ENCODE measurements around the gene PDXK.
"Not testable (repeated sequence)": the region's sequence is repeated elsewhere in the genome, so short reads cannot be mapped to it uniquely, and the experiment has no call there.

The PDXK gene

DNA sequence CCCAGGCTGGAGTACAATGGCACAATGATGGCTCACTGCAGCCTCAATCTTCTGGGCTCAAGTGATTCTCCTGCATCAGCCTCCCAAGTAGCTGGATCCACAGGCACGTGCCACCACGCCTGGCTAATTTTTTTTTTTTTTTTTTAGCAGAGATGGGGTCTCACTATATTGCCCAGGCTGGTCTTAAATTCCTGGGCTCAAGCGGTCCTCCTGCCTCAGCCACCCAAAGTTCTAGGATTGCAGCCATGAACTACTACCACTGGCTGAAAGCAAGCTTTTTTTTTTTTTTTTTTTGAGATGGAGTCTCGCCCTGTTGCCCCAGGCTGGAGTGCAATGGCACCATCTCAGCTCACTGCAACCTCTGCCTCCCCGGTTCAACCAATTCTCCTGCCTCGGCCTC, 5.8 kb upstream of the PDXK start:
- not testable (repeated sequence) for H3K4me3 ChIP-seq (ENCODE audit: low read depth, low read length); H3K27me3 ChIP-seq (ENCODE audit: insufficient read depth, low read length); H3K36me3 ChIP-seq (ENCODE audit: insufficient read depth, low read length); H2AFZ ChIP-seq (ENCODE audit: low read length, unreplicated experiment); H3K27ac ChIP-seq (ENCODE audit: low read depth, low read length); H3K4me1 ChIP-seq (ENCODE audit: control insufficient read depth, insufficient read depth, low read length, unreplicated experiment); H3K79me2 ChIP-seq (ENCODE audit: control insufficient read depth, insufficient read depth, low read length, unreplicated experiment)

DNA sequence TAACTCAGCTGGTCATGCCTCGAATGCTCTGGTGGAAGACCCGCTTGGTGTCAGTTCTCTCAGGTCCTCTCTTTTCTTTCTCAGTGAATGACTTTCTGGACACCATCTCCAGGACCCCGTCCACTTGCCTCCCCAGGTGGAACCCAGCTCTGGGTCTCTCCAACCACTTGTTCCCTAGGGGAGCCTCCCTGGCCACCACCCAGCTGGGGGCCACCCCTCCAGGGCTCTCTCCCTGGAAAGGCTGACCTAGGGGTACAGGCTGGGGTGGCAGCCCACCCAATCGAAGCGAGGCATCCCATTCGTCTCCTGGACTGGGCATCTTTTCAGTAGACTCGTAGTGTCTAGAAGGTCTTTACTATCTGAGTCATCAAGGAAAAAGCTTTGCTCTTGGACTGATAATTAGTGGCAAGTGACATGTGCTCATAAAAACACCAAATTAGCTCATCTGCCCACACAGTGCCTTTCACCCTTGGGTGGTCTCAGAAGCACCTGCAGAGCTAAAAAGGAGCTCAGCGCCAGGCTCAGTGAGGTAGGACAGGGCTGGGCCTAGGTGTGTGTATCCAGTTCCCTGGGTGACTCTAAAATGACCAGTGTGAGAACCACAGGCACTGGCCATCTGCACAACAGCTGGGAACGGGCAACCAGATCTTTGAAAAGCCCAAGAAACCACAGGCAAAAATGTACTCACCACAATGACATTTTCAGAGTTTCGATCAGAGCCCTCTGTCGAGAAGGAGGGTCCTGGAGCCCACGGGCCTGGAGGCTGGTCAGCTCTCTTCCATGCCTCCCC, 2.4 kb upstream of the PDXK start:
- H2AFZ ChIP-seq (ENCODE audit: low read length, unreplicated experiment), result no peak overlapping the region
- H3K36me3 ChIP-seq (ENCODE audit: insufficient read depth, low read length), result no peaks in the 10 kb centered on the region
- H3K79me2 ChIP-seq (ENCODE audit: control insufficient read depth, insufficient read depth, low read length, unreplicated experiment), result peaks cover 25% of the 10 kb centered on the region
- H3K4me1 ChIP-seq (ENCODE audit: control insufficient read depth, insufficient read depth, low read length, unreplicated experiment), result peaks cover 19% of the 10 kb centered on the region
- H3K27ac ChIP-seq (ENCODE audit: low read depth, low read length), result no peak overlapping the region
- H3K4me3 ChIP-seq (ENCODE audit: low read depth, low read length), result no peak overlapping the region
- H3K27me3 ChIP-seq (ENCODE audit: insufficient read depth, low read length), result no peaks in the 10 kb centered on the region

DNA sequence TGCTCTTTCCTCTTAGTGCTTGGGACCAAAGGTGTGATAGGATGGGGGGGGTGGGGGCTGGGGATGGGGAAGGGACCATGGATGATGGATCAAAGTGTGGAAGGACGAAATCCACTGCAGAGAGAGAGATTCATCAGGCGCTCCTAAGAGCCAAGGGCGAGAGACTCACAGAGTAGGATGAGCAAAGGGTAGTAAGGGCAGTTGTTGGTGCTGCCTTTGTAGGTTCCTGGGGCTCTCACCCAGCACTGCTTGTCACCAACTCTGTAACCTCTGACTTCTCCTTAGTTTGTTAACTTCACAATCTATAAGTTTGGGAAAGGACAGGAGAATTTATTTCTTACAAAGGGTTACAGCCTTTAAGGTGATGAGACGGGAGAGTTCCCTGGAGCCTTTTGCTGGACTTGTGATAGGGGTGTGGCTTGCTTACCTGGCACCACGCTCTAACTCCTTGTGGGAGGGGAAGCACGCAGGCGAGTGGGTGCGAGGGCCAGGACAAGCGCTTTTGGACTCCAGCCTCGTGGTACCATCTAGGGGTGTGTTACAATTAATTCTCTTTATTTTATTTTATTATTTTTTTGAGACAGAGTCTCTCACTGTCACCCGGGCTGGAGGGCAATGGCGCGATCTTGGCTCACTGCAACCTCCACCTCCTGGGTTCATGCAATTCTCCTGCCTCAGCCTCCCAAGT, 1.6 kb upstream of the PDXK start:
- no peaks in the 10 kb centered on the region for H3K36me3 ChIP-seq (ENCODE audit: insufficient read depth, low read length)
- H2AFZ ChIP-seq (ENCODE audit: low read length, unreplicated experiment), result no peak overlapping the region
- no peaks in the 10 kb centered on the region for H3K27me3 ChIP-seq (ENCODE audit: insufficient read depth, low read length)
- H3K4me3 ChIP-seq (ENCODE audit: low read depth, low read length), result no peak overlapping the region
- H3K4me1 ChIP-seq (ENCODE audit: control insufficient read depth, insufficient read depth, low read length, unreplicated experiment), result peaks cover 22% of the 10 kb centered on the region
- H3K27ac ChIP-seq (ENCODE audit: low read depth, low read length), result no peak overlapping the region
- H3K79me2 ChIP-seq (ENCODE audit: control insufficient read depth, insufficient read depth, low read length, unreplicated experiment), result peaks cover 33% of the 10 kb centered on the region

DNA sequence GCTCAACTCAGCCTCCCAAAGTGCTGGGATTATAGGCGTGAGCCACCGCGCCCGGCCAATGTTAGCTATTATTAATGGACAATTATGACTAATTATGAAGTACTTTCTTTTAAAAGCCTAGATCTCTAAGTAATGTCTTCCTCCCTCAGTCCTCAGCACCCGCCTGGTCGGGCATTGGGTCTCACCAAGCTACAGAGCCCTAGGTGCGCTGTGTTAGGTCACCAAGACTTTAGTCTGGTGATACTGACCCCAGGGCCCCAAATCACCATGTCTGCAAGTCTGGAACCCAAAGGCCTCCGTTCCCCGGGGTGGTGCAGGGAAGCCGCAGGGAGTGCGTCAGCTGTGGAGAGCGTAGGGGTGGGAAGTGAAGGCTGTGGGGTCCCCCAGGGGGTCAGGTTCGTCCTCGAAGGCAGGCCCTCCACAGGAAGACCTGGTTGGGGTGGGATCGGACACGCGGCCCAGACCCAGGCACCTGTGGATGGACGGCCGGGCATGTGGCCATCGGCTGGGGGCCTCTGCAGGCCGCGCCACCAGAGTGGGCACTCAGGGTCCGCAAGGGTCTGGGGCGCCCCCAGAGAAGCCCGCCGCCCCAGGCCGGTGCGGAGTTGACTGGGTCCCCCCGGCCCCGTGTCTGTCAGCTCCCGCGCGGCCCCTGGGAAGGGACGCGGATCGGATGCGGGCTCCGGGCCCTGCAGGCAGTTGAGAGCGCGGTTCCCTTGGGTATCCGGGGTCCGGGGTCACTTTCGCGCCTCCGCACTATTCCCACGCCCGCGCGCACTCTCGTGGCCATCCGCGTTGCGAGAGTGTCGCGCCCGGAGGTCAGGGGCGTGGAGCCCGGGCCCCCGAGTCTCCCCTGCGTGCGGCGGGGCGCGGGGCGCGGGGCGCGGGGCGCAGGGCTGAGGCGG, 710 bp upstream of the PDXK start:
- H2AFZ ChIP-seq (ENCODE audit: low read length, unreplicated experiment), result peak overlapping the region; percentile 97
- H3K36me3 ChIP-seq (ENCODE audit: insufficient read depth, low read length), result no peaks in the 10 kb centered on the region
- H3K79me2 ChIP-seq (ENCODE audit: control insufficient read depth, insufficient read depth, low read length, unreplicated experiment), result peaks cover 40% of the 10 kb centered on the region
- peak overlapping the region; percentile 95 for H3K4me3 ChIP-seq (ENCODE audit: low read depth, low read length)
- H3K27ac ChIP-seq (ENCODE audit: low read depth, low read length), result peak overlapping the region; percentile 29; the same call in 1 of the 2 replicates
- peaks cover 22% of the 10 kb centered on the region for H3K4me1 ChIP-seq (ENCODE audit: control insufficient read depth, insufficient read depth, low read length, unreplicated experiment)
- no peaks in the 10 kb centered on the region for H3K27me3 ChIP-seq (ENCODE audit: insufficient read depth, low read length)

DNA sequence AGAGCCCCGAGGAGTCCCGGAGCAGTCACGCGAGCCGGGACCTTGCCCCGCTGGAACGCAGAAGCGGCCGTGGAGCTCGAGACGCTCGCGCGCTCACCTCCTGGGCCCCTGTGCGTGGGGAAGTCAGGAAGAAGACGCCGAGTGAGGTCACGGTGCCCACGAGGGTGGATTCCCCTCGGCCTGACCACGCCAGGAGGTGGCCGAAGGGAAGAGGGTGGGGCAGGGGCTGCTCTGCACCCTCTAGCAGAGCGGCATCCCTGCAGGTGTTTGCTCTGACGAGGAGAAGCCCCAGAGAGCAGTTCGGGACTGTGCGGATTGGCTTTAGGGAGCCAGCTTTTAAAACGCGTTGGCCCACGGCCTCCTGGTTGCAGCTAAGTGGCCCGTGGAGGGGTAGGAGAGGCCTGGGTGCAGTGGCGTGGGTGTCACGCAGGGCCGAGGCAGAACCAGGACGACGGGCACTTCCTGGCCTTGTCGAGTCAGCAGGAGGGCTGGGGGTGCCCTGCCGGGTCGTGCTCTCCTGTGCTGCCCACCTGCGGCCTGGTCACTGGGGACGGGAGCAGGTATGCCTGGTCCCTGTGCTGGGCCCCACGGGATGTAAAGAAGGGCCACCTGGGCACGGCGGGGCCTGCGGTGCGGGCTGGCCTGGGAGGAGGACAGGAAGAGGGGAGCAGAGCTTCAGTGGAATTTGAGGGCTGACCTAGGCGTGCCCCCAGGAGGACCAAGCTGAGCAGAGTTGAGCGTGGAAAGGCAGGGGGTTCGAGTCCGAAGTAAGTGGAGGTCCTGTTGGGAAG, 1.0 kb downstream of the PDXK start:
- Histone ChIP-seq H3K79me2 (ENCODE audit: control insufficient read depth, insufficient read depth, low read length, unreplicated experiment) (peaks cover 54% of the 10 kb centered on the region), H3K27ac (ENCODE audit: low read depth, low read length) (peak overlapping the region; percentile 51; the same call in 1 of the 2 replicates), H3K36me3 (ENCODE audit: insufficient read depth, low read length) (no peaks in the 10 kb centered on the region), H3K4me3 (ENCODE audit: low read depth, low read length) (peak overlapping the region; percentile 95), H3K27me3 (ENCODE audit: insufficient read depth, low read length) (no peaks in the 10 kb centered on the region), H3K4me1 (ENCODE audit: control insufficient read depth, insufficient read depth, low read length, unreplicated experiment) (peaks cover 24% of the 10 kb centered on the region), H2AFZ (ENCODE audit: low read length, unreplicated experiment) (no peak overlapping the region)

DNA sequence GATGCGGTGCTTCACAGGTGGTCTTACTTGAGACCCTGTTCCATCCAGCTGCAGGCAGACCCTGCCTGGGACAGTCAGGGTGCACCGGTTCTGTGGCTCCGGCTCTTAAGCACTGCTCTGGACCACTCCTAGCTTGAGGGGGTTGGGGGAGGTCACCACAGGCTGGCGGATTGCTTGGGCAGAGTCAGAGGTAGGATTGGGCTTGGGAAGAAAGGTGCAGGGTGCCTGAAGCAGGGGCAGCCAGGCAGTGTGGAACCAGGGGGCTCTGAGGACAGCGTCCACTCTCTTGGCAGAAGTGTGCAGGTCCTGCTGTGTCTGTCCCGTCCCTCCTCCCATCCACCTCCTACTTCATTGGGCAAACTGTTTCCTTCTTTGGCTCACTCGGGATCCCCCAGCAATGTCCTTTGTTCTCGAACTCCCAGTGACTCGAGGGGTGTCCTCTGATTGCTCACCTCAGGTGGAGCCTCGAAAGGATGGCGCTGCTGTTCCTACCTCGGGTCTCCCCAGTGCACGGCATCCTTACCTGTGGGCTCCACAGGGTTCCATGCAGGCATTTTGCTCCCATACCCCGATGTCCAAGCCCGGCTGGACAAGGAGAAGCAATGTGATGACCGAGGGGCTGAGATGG, 1.7 kb downstream of the PDXK start:
- Histone ChIP-seq H3K36me3 (ENCODE audit: insufficient read depth, low read length) (no peaks in the 10 kb centered on the region), H3K27me3 (ENCODE audit: insufficient read depth, low read length) (no peaks in the 10 kb centered on the region), H2AFZ (ENCODE audit: low read length, unreplicated experiment) (no peak overlapping the region), H3K79me2 (ENCODE audit: control insufficient read depth, insufficient read depth, low read length, unreplicated experiment) (peaks cover 54% of the 10 kb centered on the region), H3K27ac (ENCODE audit: low read depth, low read length) (no peak overlapping the region), H3K4me3 (ENCODE audit: low read depth, low read length) (peak overlapping the region; percentile 95), H3K4me1 (ENCODE audit: control insufficient read depth, insufficient read depth, low read length, unreplicated experiment) (peaks cover 30% of the 10 kb centered on the region)

DNA sequence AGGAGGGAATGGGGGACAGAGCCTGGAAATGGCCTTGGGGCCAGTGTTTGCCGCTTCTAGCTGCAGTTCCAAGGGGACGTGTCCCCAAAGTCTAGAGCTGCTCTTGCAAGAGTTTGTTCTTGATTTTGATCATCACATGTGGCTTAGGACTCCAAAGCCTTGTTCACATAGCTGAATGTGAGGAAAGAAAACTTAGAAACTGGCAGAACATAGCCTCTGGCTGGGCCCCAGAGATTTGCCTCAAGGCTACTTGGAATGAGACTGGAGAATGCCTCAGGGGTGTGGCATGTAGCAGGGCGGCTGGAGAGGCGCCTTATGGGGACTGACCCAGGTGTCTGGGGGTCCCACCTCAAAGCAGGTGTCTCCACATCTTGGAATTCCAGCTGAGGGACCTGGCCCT, 2.3 kb downstream of the PDXK start:
- Histone ChIP-seq H3K4me1 (ENCODE audit: control insufficient read depth, insufficient read depth, low read length, unreplicated experiment) (peaks cover 35% of the 10 kb centered on the region), H3K36me3 (ENCODE audit: insufficient read depth, low read length) (no peaks in the 10 kb centered on the region), H3K4me3 (ENCODE audit: low read depth, low read length) (peak overlapping the region; percentile 95), H3K27ac (ENCODE audit: low read depth, low read length) (no peak overlapping the region), H3K79me2 (ENCODE audit: control insufficient read depth, insufficient read depth, low read length, unreplicated experiment) (peaks cover 54% of the 10 kb centered on the region), H2AFZ (ENCODE audit: low read length, unreplicated experiment) (no peak overlapping the region), H3K27me3 (ENCODE audit: insufficient read depth, low read length) (no peaks in the 10 kb centered on the region)

DNA sequence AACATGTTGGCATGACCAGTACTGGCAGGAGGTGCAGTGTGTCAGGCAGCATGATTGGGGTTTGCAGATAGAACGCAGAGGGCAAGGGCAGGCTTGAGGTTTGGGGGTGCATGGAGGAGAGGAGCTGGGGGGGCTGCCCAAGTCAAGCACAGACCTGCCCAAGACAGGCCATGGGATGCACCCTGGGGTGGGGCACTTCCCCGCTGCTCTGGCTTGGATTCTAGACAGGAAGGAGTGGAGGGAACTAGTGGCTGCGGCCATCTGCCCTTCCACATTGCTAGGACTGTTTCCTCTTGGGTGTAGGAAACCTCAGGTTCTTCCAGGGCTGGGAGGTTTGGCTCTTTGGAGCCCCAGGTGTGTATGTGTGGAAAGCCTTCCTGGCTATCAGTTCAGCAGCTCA, 3.0 kb downstream of the PDXK start:
- peaks cover 43% of the 10 kb centered on the region for H3K4me1 ChIP-seq (ENCODE audit: control insufficient read depth, insufficient read depth, low read length, unreplicated experiment)
- H3K4me3 ChIP-seq (ENCODE audit: low read depth, low read length), result peak overlapping the region; percentile 95; the same call in 1 of the 2 replicates
- H3K27ac ChIP-seq (ENCODE audit: low read depth, low read length), result no peak overlapping the region
- no peak overlapping the region for H2AFZ ChIP-seq (ENCODE audit: low read length, unreplicated experiment)
- H3K79me2 ChIP-seq (ENCODE audit: control insufficient read depth, insufficient read depth, low read length, unreplicated experiment), result peaks cover 61% of the 10 kb centered on the region
- H3K27me3 ChIP-seq (ENCODE audit: insufficient read depth, low read length), result no peaks in the 10 kb centered on the region
- H3K36me3 ChIP-seq (ENCODE audit: insufficient read depth, low read length), result no peaks in the 10 kb centered on the region

DNA sequence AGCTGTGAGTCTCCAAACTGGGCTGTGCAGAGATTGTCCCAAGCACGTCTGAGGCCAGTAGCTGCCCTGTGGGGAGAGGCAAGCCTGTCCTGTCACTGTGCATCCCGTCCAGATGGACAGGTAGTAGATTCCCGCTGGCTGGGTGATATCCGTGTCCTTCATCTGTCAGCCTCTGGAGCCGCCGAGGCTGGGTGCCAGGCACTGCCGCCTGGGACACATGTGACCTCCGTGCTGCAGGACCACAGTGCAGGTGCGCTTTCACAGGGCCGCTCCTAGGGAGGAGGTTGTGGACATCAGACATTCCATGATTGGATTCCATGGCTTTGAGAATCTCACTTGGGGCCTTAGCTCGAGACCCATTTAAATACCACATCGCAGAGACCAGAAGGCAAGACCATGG, 4.7 kb downstream of the PDXK start:
- Histone ChIP-seq H2AFZ (ENCODE audit: low read length, unreplicated experiment) (no peak overlapping the region), H3K27ac (ENCODE audit: low read depth, low read length) (no peak overlapping the region), H3K79me2 (ENCODE audit: control insufficient read depth, insufficient read depth, low read length, unreplicated experiment) (peaks cover 74% of the 10 kb centered on the region), H3K36me3 (ENCODE audit: insufficient read depth, low read length) (no peaks in the 10 kb centered on the region), H3K4me3 (ENCODE audit: low read depth, low read length) (no peak overlapping the region), H3K27me3 (ENCODE audit: insufficient read depth, low read length) (no peaks in the 10 kb centered on the region), H3K4me1 (ENCODE audit: control insufficient read depth, insufficient read depth, low read length, unreplicated experiment) (peaks cover 50% of the 10 kb centered on the region)

All from ACC112 (cell line).